Activated CD4-positive, alpha-beta T cell treated with anti-CD3 and anti-CD28 coated beads for 48 hours (primary cell): ENCODE data around the gene KDM4F.

ENCODE experiments used
- DNase-seq: peaks from one replicate; pipeline ENCODE4 v3.0.0-alpha.2; 2020

KDM4F gene

DNA sequence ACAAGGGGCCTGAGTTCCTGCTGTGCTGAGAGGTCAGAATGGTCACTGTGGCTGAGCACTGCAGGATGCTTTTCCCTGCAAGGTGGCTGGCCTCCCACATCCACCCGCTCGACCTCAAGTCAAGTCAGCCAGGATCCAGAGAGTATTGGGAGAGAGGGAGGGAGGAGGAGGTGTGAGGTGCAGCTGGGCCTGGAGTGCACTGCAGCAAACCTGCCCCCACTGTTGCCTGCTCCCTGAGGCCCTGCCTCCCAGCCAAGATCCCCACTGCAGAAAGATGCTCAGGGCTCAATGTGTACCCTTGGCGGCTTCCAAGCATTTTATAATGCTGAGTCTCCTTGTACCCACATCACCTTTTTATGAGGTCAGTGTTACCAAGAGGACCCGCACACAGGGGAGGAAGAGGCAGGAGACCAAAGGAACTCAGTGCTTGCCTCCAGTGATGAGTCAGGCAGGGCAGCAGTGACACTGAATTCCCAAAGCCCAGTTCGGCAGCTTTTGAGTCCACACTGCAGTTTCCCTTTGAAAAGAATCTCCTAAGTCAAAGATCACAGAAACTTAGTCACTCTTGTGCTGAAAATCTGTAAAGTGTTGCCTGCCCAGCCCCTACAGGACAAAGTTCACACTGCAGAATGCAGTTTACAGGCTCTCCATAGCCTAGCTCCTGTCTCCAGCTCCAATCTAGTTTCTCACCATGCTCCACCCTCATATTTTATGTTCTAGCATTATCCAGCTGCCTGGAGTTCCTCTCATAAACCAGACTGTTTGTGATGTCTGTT is 43.5 kb downstream of the KDM4F start:
- DNase-seq, result peak; percentile 63

DNA sequence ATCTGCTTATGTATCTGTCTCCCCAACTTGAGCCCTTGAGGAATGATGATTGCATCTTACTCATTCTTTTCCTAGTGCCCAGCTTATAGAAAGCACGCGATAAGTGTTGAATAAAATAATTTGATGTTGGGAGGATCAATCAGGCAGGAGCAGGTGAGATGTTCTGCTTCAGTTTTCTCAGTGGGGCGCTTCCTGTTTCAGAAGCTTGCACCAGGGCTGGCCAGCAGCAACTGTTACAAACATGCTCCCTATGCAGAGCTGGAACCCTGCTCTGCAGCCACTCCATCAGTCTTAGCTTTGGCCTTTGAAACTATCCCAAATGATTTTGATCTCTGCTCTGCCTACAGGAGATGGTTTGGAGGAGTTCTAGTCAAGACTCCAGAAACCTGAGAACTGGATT is 44.3 kb downstream of the KDM4F start:
- no peak for DNase-seq

DNA sequence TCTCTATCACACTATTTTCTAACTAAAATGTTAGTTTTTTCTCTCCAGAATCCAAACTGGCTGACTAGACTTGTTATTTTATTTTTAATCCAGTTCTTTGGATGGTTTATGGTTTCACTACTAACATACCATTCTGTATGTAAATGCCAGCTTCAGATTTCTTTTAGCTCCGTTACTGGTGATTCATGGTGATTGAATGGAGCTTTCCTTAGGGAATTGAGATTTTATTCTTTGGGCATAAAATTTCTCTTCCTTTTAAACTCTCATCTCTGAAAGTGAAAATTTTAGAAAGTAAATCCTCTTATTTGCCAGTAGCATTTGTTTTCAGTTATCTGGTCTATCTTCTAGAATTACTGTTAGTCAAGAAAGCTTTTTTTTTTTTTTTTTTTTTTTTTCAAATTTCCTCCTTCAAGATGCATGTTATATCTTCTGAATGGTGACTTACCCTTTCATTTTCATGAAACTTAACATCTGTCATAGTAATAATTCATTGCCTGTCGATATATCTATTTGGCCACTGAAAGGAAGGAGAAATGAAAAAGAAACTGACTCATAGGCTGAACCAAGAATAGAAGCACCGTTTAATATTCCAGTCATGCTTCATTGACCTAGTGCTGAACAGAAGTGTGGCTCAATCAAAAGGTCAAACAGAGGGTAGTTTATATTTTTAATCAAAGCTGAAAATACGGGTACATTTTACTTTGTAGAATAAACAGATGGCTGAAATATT is 46.8 kb downstream of the KDM4F start:
- no peak for DNase-seq

DNA sequence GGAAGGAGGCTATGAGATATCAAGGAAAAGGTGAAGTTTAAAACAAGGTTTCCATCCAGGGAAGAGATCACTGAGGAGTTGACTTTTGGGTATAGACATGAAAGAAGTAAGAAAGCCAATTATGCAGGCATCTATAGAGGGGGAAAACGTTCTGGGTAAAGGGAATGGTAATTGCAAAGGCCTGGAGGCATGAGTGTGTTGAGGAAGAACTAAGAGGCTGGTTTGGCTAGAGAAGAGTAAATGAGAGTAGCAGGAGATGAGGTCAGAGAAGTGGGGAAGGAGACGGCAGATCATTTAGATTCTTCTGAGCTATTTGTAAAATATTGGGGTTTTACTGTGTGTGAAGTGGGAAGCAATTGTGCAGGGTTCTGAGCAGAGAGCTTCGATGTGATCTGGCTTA is 48.0 kb downstream of the KDM4F start:
- DNase-seq, result no peak

DNA sequence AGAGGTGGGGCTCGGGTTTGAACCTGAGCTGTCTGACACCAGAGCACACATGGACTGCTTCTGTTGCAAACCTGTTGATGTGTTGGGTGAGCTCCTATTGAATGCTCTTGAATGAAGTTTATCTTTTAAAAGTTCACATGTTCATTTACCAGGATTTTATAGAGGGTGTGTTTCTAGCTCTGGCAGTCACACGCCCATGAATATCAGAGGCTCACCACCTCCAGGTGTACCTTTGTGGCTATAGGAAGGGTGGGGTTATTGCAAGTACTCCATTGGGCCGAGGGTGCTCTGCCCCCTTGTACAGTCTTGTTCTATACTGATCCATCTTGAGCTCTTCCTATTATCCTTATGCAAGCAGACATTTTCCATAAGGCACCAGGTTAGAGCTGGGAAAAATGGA is 49.6 kb downstream of the KDM4F start:
- DNase-seq, result no peak

DNA sequence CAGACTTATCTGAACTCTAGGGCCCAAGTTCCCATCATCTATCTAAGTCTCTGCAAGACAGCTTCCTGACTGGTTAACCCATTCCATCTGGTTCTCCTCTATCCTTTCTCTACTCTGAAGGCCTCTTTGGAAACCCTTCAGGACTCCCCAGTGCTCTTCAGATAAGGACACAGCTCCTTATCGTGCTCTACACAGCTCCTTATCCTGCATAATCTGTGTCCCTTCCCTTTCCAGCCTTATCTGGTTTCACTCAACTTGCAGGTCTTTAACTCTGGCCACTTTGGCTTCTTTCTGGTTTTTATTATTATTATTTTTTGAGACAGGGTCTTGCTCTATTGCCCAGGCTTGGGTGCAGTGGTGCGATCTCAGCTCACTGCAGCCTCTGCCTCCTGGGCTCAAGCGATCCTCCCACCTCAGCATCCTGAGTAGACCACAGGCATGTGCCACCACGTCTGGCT is 51.0 kb downstream of the KDM4F start:
- DNase-seq, result no peak
